Right atrium auricular region (tissue), 2 donors: ENCODE data around the gene MVD. TPM values are rescaled to one million over a fixed set of nuclear protein-coding genes. Genes with fewer than 3 reads are reported as not detected.
"Not testable (repeated sequence)": the region's sequence is repeated elsewhere in the genome, so short reads cannot be mapped to it uniquely, and the experiment has no call there.

Experiments used
- DNase-seq: peaks from one replicate; pipeline ENCODE4 v3.0.0-alpha.2; 2019; ENCODE audit warnings: low spot score
- H3K27ac ChIP-seq, 2 donors: fragments of 200-600 bp; sonication (generic); 1 replicate in 1 of 2; 2 replicates in 1 of 2; pipeline ENCODE4 v1.5.1; 2016 to 2019
- H3K27me3 ChIP-seq, 2 donors: fragments of 200-600 bp; sonication (generic); one replicate each; pipeline versions ENCODE4 v1.5.1 to v1.6.0; 2017 to 2019
- H3K36me3 ChIP-seq: fragments of 200-600 bp; sonication (generic); one replicate; pipeline ENCODE4 v1.5.1; 2016
- H3K4me1 ChIP-seq, 2 donors: fragments of 200-600 bp; sonication (generic); one replicate each; pipeline versions ENCODE4 v1.5.1 to v1.6.0; 2017 to 2019
- H3K4me3 ChIP-seq, 2 donors: fragments of 200-600 bp; sonication (generic); 1 replicate in 1 of 2; 2 replicates in 1 of 2; pipeline ENCODE4 v1.5.1; 2017 to 2019; ENCODE audit warnings: mild to moderate bottlenecking in 1 of 2, moderate library complexity in 1 of 2
- H3K9me3 ChIP-seq, 2 donors: fragments of 200-600 bp; sonication (generic); one replicate each; pipeline ENCODE4 v1.5.1; 2019
- total RNA-seq, 2 donors: library from RNA; depleted of rRNA; stranded (reverse); fragments of >200 nt; gene quantifications; one replicate each; pipeline ENCODE4 v1.1.0, GENCODE V29; 2016
- TF ChIP-seq, protein P1 (sequence below), 2 donors: fragments of 200-600 bp; sonication (generic); IDR thresholded peaks; one replicate each; pipeline ENCODE4 v1.5.1; 2019; ENCODE audit warnings: antibody characterized with exemption in 2 of 2

MVD gene
- total RNA-seq, 2 donors from 2014 or later, result 21.5 to 23.1 TPM

DNA sequence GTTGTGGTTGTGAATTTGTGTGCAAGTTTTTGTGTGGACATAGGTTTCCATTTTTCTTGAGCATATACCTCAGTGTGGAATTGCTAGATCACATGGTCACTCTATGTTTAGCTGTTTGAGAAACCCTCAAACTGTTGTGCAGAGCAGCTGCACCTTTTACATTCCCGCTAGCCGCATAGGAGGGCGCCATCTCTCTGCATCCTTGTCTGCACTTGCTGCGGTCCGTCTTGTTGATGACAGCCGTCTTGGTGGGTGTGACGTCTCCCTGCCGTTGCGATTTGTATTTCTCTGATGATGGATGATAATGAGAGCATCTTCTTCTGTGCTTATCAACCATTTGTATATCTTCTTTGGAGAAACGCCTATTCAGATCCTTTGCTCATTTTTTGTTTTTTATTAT, 49.6 kb downstream of the MVD start:
- Histone ChIP-seq H3K9me3 (no peaks in the 10 kb centered on the region), H3K4me3 (no peak overlapping the region), H3K27ac (no peak overlapping the region), H3K27me3 (no peaks in the 10 kb centered on the region), H3K4me1 (peaks cover 0 to 9% of the 10 kb centered on the region in 2 donors), H3K36me3 (peaks cover 37% of the 10 kb centered on the region)
- TF ChIP-seq, protein P1, sequence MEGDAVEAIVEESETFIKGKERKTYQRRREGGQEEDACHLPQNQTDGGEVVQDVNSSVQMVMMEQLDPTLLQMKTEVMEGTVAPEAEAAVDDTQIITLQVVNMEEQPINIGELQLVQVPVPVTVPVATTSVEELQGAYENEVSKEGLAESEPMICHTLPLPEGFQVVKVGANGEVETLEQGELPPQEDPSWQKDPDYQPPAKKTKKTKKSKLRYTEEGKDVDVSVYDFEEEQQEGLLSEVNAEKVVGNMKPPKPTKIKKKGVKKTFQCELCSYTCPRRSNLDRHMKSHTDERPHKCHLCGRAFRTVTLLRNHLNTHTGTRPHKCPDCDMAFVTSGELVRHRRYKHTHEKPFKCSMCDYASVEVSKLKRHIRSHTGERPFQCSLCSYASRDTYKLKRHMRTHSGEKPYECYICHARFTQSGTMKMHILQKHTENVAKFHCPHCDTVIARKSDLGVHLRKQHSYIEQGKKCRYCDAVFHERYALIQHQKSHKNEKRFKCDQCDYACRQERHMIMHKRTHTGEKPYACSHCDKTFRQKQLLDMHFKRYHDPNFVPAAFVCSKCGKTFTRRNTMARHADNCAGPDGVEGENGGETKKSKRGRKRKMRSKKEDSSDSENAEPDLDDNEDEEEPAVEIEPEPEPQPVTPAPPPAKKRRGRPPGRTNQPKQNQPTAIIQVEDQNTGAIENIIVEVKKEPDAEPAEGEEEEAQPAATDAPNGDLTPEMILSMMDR (IDR thresholded peaks at IDR 0.05), result no peak
- no peak for DNase-seq

DNA sequence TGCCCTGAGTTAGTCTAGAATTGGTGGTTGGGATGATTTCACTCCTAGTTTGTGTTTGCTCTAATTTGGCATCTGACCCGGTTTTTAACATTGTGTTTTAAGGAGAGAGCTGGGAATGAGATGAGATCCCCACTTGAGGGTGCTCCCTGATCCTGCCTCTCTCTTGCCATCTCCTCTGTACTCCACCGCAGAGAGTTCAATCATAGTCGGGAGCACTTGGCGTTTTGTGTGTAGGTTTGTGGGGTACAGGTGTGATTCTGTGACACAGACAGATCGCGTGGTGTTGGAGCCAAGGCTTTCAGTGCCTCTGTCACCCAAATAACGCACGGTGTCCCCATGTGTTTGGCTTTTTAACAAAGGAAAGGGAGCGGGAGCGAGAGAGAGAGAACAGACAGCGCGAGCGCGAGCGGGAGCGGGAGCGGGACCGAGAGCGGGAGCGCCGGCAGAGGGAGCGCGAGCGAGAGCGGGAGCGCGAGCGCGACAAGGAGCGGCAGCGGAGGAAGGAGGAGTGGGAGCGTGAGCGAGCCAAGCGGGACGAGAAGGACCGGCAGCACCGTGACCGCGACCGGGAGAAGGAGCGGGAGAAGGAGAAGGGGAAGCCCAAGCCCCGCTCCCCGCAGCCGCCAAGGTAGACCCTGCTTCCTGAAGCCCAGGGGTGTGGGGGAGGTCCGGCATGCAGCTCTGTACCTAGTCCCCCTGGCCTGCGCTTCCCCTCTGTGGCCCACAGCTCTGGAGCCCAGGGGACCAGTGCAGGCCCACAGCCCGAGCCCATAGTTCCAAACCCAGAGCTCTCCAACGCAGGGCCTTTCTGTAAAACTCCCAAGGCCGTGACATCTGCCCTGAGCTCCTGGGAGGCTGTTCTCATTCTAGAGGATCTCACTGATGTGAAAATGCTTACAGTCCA, 51.7 kb downstream of the MVD start:
- TF ChIP-seq, protein P1 (IDR thresholded peaks at IDR 0.05), result no peak
- Histone ChIP-seq H3K36me3 (peaks cover 41% of the 10 kb centered on the region), H3K27ac (no peak overlapping the region), H3K4me3 (no peak overlapping the region), H3K9me3 (no peaks in the 10 kb centered on the region), H3K27me3 (no peaks in the 10 kb centered on the region), H3K4me1 (peaks cover 0 to 9% of the 10 kb centered on the region in 2 donors)
- no peak for DNase-seq

DNA sequence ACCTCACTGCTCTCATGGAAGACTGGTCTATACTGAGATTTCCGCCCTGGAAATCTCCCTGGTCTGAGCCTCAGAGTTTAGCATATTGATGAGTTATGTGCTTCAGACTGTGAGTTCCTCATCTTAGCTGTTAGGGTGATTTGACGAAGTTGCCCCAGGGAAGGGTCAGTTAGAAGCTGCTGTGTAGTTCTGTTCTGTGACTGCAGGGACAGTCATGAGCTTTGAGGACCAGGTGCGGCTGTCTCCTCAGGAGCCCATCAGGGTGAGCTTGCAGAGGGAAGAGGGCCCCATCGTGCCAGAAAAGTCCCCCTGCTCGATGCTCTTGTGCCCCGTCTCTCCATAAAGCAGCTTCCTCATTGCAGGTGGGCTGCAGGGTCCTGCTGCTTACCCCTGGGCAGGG, 52.8 kb downstream of the MVD start:
- H3K9me3 ChIP-seq, result no peaks in the 10 kb centered on the region
- no peak overlapping the region for H3K4me3 ChIP-seq
- H3K27ac ChIP-seq, result no peak overlapping the region
- no peaks in the 10 kb centered on the region for H3K27me3 ChIP-seq
- DNase-seq, result no peak
- no peaks in the 10 kb centered on the region for H3K4me1 ChIP-seq
- peaks cover 49% of the 10 kb centered on the region for H3K36me3 ChIP-seq
- TF ChIP-seq, protein P1 (IDR thresholded peaks at IDR 0.05), result no peak

DNA sequence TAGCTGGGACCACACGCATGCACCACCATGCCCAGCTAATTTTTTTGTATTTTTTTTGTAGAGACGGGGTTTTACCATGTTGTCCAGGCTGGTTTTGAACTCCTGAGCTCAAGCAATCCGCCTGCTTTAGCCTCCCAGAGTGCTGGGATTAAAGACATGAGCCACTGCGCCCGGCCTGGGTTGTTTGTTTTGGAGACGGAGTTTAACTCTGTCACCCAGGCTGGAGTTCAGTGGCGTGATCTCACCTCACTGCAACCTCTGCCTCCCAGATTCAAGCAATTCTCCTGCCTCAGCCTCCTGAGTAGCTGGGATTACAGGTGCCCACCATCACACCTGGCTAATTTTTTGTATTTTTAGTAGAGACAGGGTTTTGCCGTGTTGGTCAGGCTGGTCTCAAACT, 53.5 kb downstream of the MVD start:
- DNase-seq, H3K27ac ChIP-seq, H3K4me1 ChIP-seq, H3K4me3 ChIP-seq, H3K27me3 ChIP-seq, H3K9me3 ChIP-seq: not testable (repeated sequence)
- H3K36me3 ChIP-seq, result peaks cover 53% of the 10 kb centered on the region

DNA sequence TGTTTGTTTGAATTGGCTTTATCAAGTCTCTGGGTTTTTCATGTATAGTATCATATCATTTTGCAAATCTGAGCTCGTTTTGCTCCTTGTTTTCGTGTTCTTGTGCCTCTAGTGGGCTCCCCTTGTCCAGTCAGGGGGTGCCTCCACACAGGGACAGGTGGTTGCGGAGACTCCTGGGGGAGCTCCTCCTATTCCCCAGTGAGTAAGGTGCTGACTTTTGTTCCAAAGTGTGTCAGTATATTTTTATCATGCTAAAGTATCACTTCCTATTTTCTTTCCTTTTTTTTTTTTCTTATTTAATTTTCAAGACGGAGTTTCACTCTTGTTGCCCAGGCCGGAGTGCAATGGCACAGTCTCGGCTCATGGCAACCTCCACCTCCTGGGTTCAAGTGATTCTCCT, 54.8 kb downstream of the MVD start:
- Histone ChIP-seq H3K4me3 (no peak overlapping the region), H3K27me3 (no peaks in the 10 kb centered on the region), H3K9me3 (no peaks in the 10 kb centered on the region), H3K27ac (no peak overlapping the region), H3K4me1 (no peaks in the 10 kb centered on the region), H3K36me3 (peaks cover 52% of the 10 kb centered on the region)
- DNase-seq, result no peak
- TF ChIP-seq, protein P1 (IDR thresholded peaks at IDR 0.05), result no peak

DNA sequence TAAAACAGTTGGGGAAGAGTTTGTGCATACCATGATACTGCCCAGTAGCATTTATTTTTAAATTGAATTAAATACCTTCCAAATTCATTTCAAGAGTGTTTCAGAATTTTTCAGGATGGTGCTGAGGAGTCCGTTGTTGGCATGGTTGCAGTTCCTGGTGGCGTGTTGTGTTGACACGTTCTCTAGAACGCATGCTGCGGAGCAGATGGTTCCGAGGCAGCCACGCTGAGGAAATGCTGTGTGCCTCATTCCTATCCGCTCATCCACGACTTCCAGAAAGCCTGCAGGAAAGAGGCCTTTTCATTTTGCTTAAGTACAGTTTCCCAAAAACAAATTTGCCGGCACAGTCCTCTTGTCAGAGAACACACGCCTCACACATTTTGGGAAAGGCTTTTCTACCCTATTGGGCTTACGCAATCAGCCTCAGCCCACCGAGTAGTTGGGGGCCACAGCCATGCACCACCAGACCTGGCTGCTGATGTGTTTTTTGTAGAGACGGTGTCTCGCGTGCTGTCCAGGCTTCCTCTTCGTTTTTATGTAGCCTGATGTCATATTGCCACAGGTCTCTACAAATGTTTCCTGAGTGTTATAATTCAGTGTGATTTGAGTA, 56.6 kb downstream of the MVD start:
- no peak for DNase-seq

More for the DNA sequence above, 56.6 kb downstream of the MVD start:
- Histone ChIP-seq H3K9me3 (no peaks in the 10 kb centered on the region), H3K4me3 (no peak overlapping the region), H3K27me3 (no peaks in the 10 kb centered on the region), H3K4me1 (no peaks in the 10 kb centered on the region), H3K27ac (no peak overlapping the region), H3K36me3 (peaks cover 52% of the 10 kb centered on the region)
- TF ChIP-seq, protein P1 (IDR thresholded peaks at IDR 0.05), result no peak
